Endothelial cell of umbilical vein (primary cell): ENCODE measurements around the gene DDX24.

ENCODE experiments used
- CTCF ChIP-seq, 2 donors: IDR thresholded peaks; 1 replicate in 1 of 2; 2 replicates in 1 of 2; pipeline ENCODE4 v1.5.1; 2011; ENCODE audit warnings: low read length in 2 of 2, mild to moderate bottlenecking in 2 of 2, moderate library complexity in 2 of 2, control low read depth in 1 of 2, inconsistent platforms in 1 of 2, low read depth in 1 of 2; ENCODE audit not compliant: insufficient read depth in 1 of 2; ENCODE audit errors: extremely low read depth in 1 of 2
- EZH2 ChIP-seq: IDR thresholded peaks from 2 replicates; pipeline ENCODE4 v1.6.1; 2012; ENCODE audit warnings: borderline replicate concordance, low read depth, mild to moderate bottlenecking, moderate library complexity, low read length, inconsistent platforms; ENCODE audit not compliant: severe bottlenecking
- FOS ChIP-seq: IDR thresholded peaks from 2 replicates; pipeline ENCODE4 v1.6.1; 2011; ENCODE audit warnings: mild to moderate bottlenecking, low read length, moderate library complexity, borderline replicate concordance; ENCODE audit not compliant: insufficient read depth
- GATA2 ChIP-seq: IDR thresholded peaks from 2 replicates; pipeline ENCODE4 v1.7.0; 2011; ENCODE audit warnings: low read depth, mild to moderate bottlenecking, moderate library complexity, mixed read lengths, low read length; ENCODE audit not compliant: insufficient read length, insufficient read depth
- MYC ChIP-seq: IDR thresholded peaks from one replicate; pipeline ENCODE4 v1.6.1; 2011; ENCODE audit warnings: mild to moderate bottlenecking, low read depth, low read length
- POLR2A ChIP-seq: IDR thresholded peaks from 2 replicates; pipeline ENCODE4 v1.6.1; 2012; ENCODE audit warnings: low read depth, mild to moderate bottlenecking, control low read depth, low read length
- POLR2AphosphoS5 ChIP-seq: IDR thresholded peaks from 2 replicates; pipeline ENCODE4 v1.6.1; 2012; ENCODE audit warnings: low read depth, mild to moderate bottlenecking, control low read depth, low read length, moderate library complexity; ENCODE audit not compliant: insufficient read depth

GRCh38 chr14:94113490-94113889 is 32.5 kb upstream of the DDX24 start:
- TF ChIP-seq MYC (no peak), CTCF (IDR thresholded peaks at IDR 0.05; ENCODE audit: extremely low read depth in 1 of 2, insufficient read depth in 1 of 2, low read depth in 1 of 2, low read length in 2 of 2) (no peak), POLR2AphosphoS5 (no peak), EZH2 (no peak), POLR2A (no peak), FOS (no peak), GATA2 (no peak)
